A673 (cell line): ENCODE results near the gene CNTLN. TPM values are rescaled to one million over a fixed set of nuclear protein-coding genes. Genes with fewer than 3 reads are reported as not detected.

Experiments used
- BruUV-seq: library from RNA; stranded (reverse); fragments of 400-500 nt; replicated peaks from 2 replicates; lab custom pipeline; 2021; lab: Mats Ljungman, UMichigan
- CTCF ChIA-PET: fragments of 300-600 bp; sonication (Branson Sonifier 250); formaldehyde crosslinking; loops from one replicate; lab custom pipeline; 2022; ENCODE audit warnings: antibody characterized with exemption; lab: Charles Lee
- POLR2A ChIA-PET: fragments of 300-600 bp; sonication (Branson Sonifier 250); formaldehyde crosslinking; loops from one replicate; lab custom pipeline; 2022; ENCODE audit warnings: antibody characterized with exemption; ENCODE audit not compliant: low non-redundant PET; lab: Charles Lee
- DNase-seq: peaks from one replicate; pipeline ENCODE4 v3.0.0-alpha.2; 2015; ENCODE audit warnings: low spot score
- H3K27ac ChIP-seq: fragments of 200-600 bp; sonication (generic); 2 replicates; pipeline ENCODE4 v1.5.1; 2016; ENCODE audit warnings: mixed run types, low read depth, mild to moderate bottlenecking, mixed read lengths, antibody characterized with exemption, low read length; ENCODE audit not compliant: poor library complexity, severe bottlenecking
- H3K27me3 ChIP-seq: fragments of 200-600 bp; sonication (generic); replicated peaks from 2 replicates; pipeline ENCODE4 v1.6.1; 2017; ENCODE audit warnings: mixed run types, low read depth, mild to moderate bottlenecking, mixed read lengths, antibody characterized with exemption, low read length; ENCODE audit not compliant: insufficient read depth, poor library complexity
- H3K36me3 ChIP-seq: fragments of 200-600 bp; sonication (generic); 2 replicates; pipeline ENCODE4 v1.6.1; 2016; ENCODE audit warnings: mixed run types, mild to moderate bottlenecking, mixed read lengths, antibody characterized with exemption, low read length; ENCODE audit not compliant: insufficient read depth, poor library complexity, severe bottlenecking
- H3K4me1 ChIP-seq: fragments of 200-600 bp; sonication (generic); 2 replicates; pipeline ENCODE4 v1.6.1; 2017; ENCODE audit warnings: mixed run types, mild to moderate bottlenecking, mixed read lengths, antibody characterized with exemption, low read length; ENCODE audit not compliant: insufficient read depth, poor library complexity, severe bottlenecking
- H3K4me3 ChIP-seq: fragments of 200-600 bp; sonication (generic); 2 replicates; pipeline ENCODE4 v1.5.1; 2016; ENCODE audit warnings: low read depth, mixed run types, mild to moderate bottlenecking, mixed read lengths, low read length; ENCODE audit not compliant: poor library complexity, severe bottlenecking
- H3K9me3 ChIP-seq: fragments of 200-600 bp; sonication (generic); 2 replicates; pipeline ENCODE4 v1.6.1; 2016; ENCODE audit warnings: mixed run types, low read depth, mild to moderate bottlenecking, mixed read lengths, antibody characterized with exemption, low read length; ENCODE audit not compliant: poor library complexity, severe bottlenecking
- EZH2 ChIP-seq: fragments of 200-600 bp; sonication (generic); IDR thresholded peaks from 2 replicates; pipeline ENCODE4 v1.6.1; 2017; ENCODE audit warnings: borderline replicate concordance, low read depth, mild to moderate bottlenecking, mixed read lengths, antibody characterized with exemption, low read length; ENCODE audit not compliant: poor library complexity, severe bottlenecking
- intact Hi-C: fragments of 100-400 bp; cut with micrococcal nuclease; formaldehyde crosslinking; loops from one replicate; pipeline ENCODE4 v1.10.0; 2022; ENCODE audit not compliant: unreplicated experiment
- total RNA-seq: library from RNA; stranded (reverse); gene quantifications from 2 replicates; pipeline ENCODE4 v1.2.3, GENCODE V29; 2021
- TF ChIP-seq, protein P1 (sequence below): fragments of 300-800, 200-600 bp; sonication (generic); conservative IDR thresholded peaks from 2 replicates; pipeline ENCODE4 v1.5.1; 2017; ENCODE audit warnings: low read depth, mild to moderate bottlenecking, antibody characterized with exemption, low read length, moderate library complexity, mixed read lengths

Gene CNTLN
- total RNA-seq, 1 experiment from 2014 or later = 6.6 TPM

DNA sequence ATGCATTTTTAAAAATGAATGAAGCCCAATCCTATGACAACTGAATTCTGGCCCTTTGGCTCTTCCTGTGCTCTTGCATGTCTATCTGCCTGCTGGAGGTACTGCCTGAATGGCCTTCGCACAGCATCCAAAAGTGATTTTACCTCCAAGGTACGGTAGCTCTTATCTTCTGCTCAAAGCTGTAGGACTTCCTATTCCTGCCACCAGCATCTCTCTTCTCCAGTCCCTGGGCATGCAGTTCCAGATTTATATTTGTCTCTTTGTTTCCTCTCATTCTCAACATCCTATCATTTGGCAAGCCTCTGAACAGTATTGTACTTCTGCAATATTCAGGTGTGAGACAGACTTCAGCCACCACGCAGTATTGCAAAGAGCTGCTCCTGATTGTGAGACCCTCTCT is 400.3 kb downstream of the CNTLN start:
- no peaks in the 10 kb centered on the region for H3K4me1 ChIP-seq
- H3K36me3 ChIP-seq = no peaks in the 10 kb centered on the region
- H3K9me3 ChIP-seq = no peaks in the 10 kb centered on the region
- no peak for DNase-seq
- H3K4me3 ChIP-seq = no peak overlapping the region
- no peaks in the 10 kb centered on the region for H3K27me3 ChIP-seq
- ChIA-PET CTCF (no interaction called here), POLR2A (no interaction called here)
- TF ChIP-seq, protein P1, sequence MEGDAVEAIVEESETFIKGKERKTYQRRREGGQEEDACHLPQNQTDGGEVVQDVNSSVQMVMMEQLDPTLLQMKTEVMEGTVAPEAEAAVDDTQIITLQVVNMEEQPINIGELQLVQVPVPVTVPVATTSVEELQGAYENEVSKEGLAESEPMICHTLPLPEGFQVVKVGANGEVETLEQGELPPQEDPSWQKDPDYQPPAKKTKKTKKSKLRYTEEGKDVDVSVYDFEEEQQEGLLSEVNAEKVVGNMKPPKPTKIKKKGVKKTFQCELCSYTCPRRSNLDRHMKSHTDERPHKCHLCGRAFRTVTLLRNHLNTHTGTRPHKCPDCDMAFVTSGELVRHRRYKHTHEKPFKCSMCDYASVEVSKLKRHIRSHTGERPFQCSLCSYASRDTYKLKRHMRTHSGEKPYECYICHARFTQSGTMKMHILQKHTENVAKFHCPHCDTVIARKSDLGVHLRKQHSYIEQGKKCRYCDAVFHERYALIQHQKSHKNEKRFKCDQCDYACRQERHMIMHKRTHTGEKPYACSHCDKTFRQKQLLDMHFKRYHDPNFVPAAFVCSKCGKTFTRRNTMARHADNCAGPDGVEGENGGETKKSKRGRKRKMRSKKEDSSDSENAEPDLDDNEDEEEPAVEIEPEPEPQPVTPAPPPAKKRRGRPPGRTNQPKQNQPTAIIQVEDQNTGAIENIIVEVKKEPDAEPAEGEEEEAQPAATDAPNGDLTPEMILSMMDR = no peak
- no peak for TF ChIP-seq EZH2
- intact Hi-C loops = no loop called here
- no TSS peak for BruUV-seq
- no peak overlapping the region for H3K27ac ChIP-seq

DNA sequence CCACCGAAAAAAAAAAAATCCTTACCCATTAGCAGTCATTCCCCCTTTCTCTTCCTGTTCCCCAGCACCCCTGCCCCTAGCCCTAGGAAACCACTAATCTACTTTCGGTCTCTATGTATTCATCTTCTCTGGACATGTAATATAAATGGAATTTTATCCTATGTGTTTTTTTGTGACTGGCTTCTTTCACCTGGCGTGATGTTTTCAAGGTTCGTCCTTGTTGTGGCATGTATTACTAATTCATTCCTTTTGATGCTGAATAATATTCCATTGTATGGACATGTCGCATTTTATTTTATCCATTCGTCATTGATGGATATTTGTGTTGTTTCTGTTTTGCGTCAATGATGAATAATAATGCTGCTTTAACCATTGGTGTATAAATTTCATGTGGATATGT is 401.2 kb downstream of the CNTLN start:
- H3K9me3 ChIP-seq = no peaks in the 10 kb centered on the region
- H3K4me3 ChIP-seq = no peak overlapping the region
- no peak for DNase-seq
- H3K4me1 ChIP-seq = no peaks in the 10 kb centered on the region
- CTCF ChIA-PET = no interaction called here
- no peak overlapping the region for H3K27ac ChIP-seq
- POLR2A ChIA-PET = no interaction called here
- H3K36me3 ChIP-seq = no peaks in the 10 kb centered on the region
- no peaks in the 10 kb centered on the region for H3K27me3 ChIP-seq
- intact Hi-C loops = no loop called here
- no TSS peak for BruUV-seq
- TF ChIP-seq, protein P1 = no peak
- no peak for TF ChIP-seq EZH2

GRCh38 chr9:17551023-17551422 is 416.2 kb downstream of the CNTLN start:
- TF ChIP-seq, protein P1 = no peak
- TF ChIP-seq EZH2 = no peak
- ChIA-PET POLR2A (no interaction called here), CTCF (no interaction called here)
- DNase-seq = no peak
- Histone ChIP-seq H3K27ac (no peak overlapping the region), H3K9me3 (no peaks in the 10 kb centered on the region), H3K4me3 (no peak overlapping the region), H3K27me3 (no peaks in the 10 kb centered on the region), H3K36me3 (no peaks in the 10 kb centered on the region), H3K4me1 (no peaks in the 10 kb centered on the region)
- intact Hi-C loops = no loop called here
- BruUV-seq = no TSS peak
